Kidney (tissue), 14 donors: Measurements from ENCODE around the gene CHEK2. TPM values are rescaled to one million over a fixed set of nuclear protein-coding genes. Genes with fewer than 3 reads are reported as not detected.

ENCODE experiments used
- DNase-seq, 5 donors: peaks; one replicate each; pipeline ENCODE4 v3.0.0-alpha.2; 2013 to 2020
- FAIRE-seq: peaks from 2 replicates; lab custom pipeline; 2012; peaks lifted over from hg19 to GRCh38; lab: Jason Lieb, UNC
- H3K27ac ChIP-seq, 2 donors: one replicate each; pipeline ENCODE4 v1.7.0; 2013; ENCODE audit warnings: low read depth in 2 of 2, low read length in 2 of 2, inconsistent platforms in 1 of 2
- H3K27me3 ChIP-seq: one replicate; pipeline ENCODE4 v1.7.1; 2013; ENCODE audit warnings: low read length, inconsistent platforms; ENCODE audit not compliant: control insufficient read depth, insufficient read depth
- H3K36me3 ChIP-seq, 3 donors: one replicate each; pipeline versions ENCODE4 v1.7.0 to v1.7.1; 2013; ENCODE audit warnings: low read length in 3 of 3, control low read depth in 1 of 3, inconsistent platforms in 1 of 3; ENCODE audit not compliant: insufficient read depth in 3 of 3, control insufficient read depth in 2 of 3
- H3K4me1 ChIP-seq, 3 donors: one replicate each; pipeline versions ENCODE4 v1.7.0 to v1.7.1; 2013; ENCODE audit warnings: low read length in 3 of 3, inconsistent platforms in 1 of 3, low read depth in 1 of 3; ENCODE audit not compliant: control insufficient read depth in 2 of 3, insufficient read depth in 2 of 3
- H3K4me3 ChIP-seq, 3 donors: one replicate each; pipeline versions ENCODE4 v1.7.0 to v1.8.1; 2013; ENCODE audit warnings: low read length in 3 of 3, control low read depth in 1 of 3, inconsistent platforms in 1 of 3
- H3K9ac ChIP-seq, 3 donors: one replicate each; pipeline versions ENCODE4 v1.7.0 to v1.7.1; 2013; ENCODE audit warnings: low read length in 3 of 3, control low read depth in 1 of 3, inconsistent platforms in 1 of 3
- H3K9me3 ChIP-seq, 3 donors: one replicate each; pipeline versions ENCODE4 v1.7.0 to v1.7.1; 2013; ENCODE audit warnings: low read length in 3 of 3, control low read depth in 1 of 3, inconsistent platforms in 1 of 3; ENCODE audit not compliant: control insufficient read depth in 2 of 3, insufficient read depth in 1 of 3
- CTCF ChIP-seq: IDR thresholded peaks from 3 replicates; pipeline ENCODE4 v1.5.1; 2012; ENCODE audit warnings: mild to moderate bottlenecking, moderate library complexity, borderline replicate concordance; ENCODE audit not compliant: insufficient read depth; ENCODE audit errors: extremely low read depth
- intact Hi-C: fragments of 100-400 bp; cut with DNase I; formaldehyde crosslinking; loops from one replicate; pipeline ENCODE4 v1.11.1; 2022
- polyA plus RNA-seq: library from polyadenylated mRNA; stranded (reverse); fragments of 350-450 nt; fragmentation: Illumina TruSeq; extraction: RNeasy Lipid Tissue Mini Kit (QIAGEN cat#74804); gene quantifications from one replicate; pipeline ENCODE4 v1.2.3, GENCODE V29; 2014; ENCODE audit warnings: low read depth, low replicate concordance; ENCODE audit not compliant: insufficient read depth
- total RNA-seq: library from RNA; stranded (reverse); fragmentation: NEBNext Ultra II Directional; extraction: Animal tissue kit (Norgen Biotek cat#: 25700); gene quantifications from one replicate; pipeline ENCODE4 v1.2.1, GENCODE V29; 2021
- donor health status: control.
- donor health status: control.
- donor health status: control.
- donor health status: control.
- donor health status: control.
- donor health status: DM: yes; HTN: yes; CAD: no.
- donor health status: Normal renal cell carcinoma (clear cell type).

CHEK2 gene
- total and polyA plus RNA-seq, 2 donors from 2014 or later = 4.6 to 10.1 TPM

GRCh38 chr22:28718044-28718443 is 23.6 kb downstream of the CHEK2 start:
- Histone ChIP-seq H3K27ac (no peak overlapping the region), H3K9me3 (no peaks in the 10 kb centered on the region), H3K4me3 (no peak overlapping the region), H3K36me3 (no peaks in the 10 kb centered on the region), H3K9ac (no peak overlapping the region), H3K4me1 (no peaks in the 10 kb centered on the region), H3K27me3 (no peaks in the 10 kb centered on the region)
- FAIRE-seq (no peak), DNase-seq (no peak)
- intact Hi-C loops = no loop called here
- no peak for TF ChIP-seq CTCF

- Histone ChIP-seq H3K27me3 (no peaks in the 10 kb centered on the region), H3K9me3 (no peaks in the 10 kb centered on the region), H3K9ac (no peak overlapping the region), H3K27ac (no peak overlapping the region), H3K4me1 (no peaks in the 10 kb centered on the region), H3K4me3 (no peak overlapping the region), H3K36me3 (no peaks in the 10 kb centered on the region)
- intact Hi-C loops = no loop called here
- TF ChIP-seq CTCF = no peak
- DNase-seq (no peak), FAIRE-seq (no peak)
Measured at GRCh38 chr22:28716686-28717085, 24.9 kb downstream of the CHEK2 start.

- DNase-seq (no peak), FAIRE-seq (no peak)
- Histone ChIP-seq H3K27me3 (no peaks in the 10 kb centered on the region), H3K36me3 (no peaks in the 10 kb centered on the region), H3K4me3 (no peak overlapping the region), H3K9me3 (no peaks in the 10 kb centered on the region), H3K9ac (no peak overlapping the region), H3K27ac (no peak overlapping the region), H3K4me1 (no peaks in the 10 kb centered on the region)
- TF ChIP-seq CTCF = no peak
- intact Hi-C loops = no loop called here
Measured at GRCh38 chr22:28715611-28716010, 26.0 kb downstream of the CHEK2 start.

- Histone ChIP-seq H3K4me1 (no peaks in the 10 kb centered on the region), H3K4me3 (no peak overlapping the region), H3K9me3 (no peaks in the 10 kb centered on the region), H3K9ac (no peak overlapping the region), H3K27ac (no peak overlapping the region), H3K36me3 (no peaks in the 10 kb centered on the region), H3K27me3 (no peaks in the 10 kb centered on the region)
- no peak for TF ChIP-seq CTCF
- no peak for FAIRE-seq
- DNase-seq = no peak
- intact Hi-C loops = no loop called here
Measured at GRCh38 chr22:28714043-28714628, 27.5 kb downstream of the CHEK2 start.
